Skeletal muscle tissue (tissue), 4 donors: ENCODE measurements around the gene TOP2B. TPM values are rescaled to one million over a fixed set of nuclear protein-coding genes. Genes with fewer than 3 reads are reported as not detected.

Source experiments
- H3K27ac ChIP-seq: one replicate; pipeline ENCODE4 v1.7.0; 2013; ENCODE audit warnings: mild to moderate bottlenecking, low read depth, low read length, inconsistent platforms
- H3K27me3 ChIP-seq, 3 donors: one replicate each; pipeline ENCODE4 v1.7.0; 2013; ENCODE audit warnings: low read length in 3 of 3; ENCODE audit not compliant: control insufficient read depth in 3 of 3, insufficient read depth in 3 of 3
- H3K36me3 ChIP-seq, 3 donors: one replicate each; pipeline ENCODE4 v1.7.0; 2013; ENCODE audit warnings: low read length in 3 of 3; ENCODE audit not compliant: control insufficient read depth in 3 of 3, insufficient read depth in 3 of 3
- H3K4me1 ChIP-seq, 3 donors: one replicate each; pipeline ENCODE4 v1.7.0; 2013; ENCODE audit warnings: low read length in 3 of 3, mild to moderate bottlenecking in 3 of 3; ENCODE audit not compliant: control insufficient read depth in 3 of 3, insufficient read depth in 3 of 3
- H3K4me3 ChIP-seq, 3 donors: one replicate each; pipeline ENCODE4 v1.7.0; 2013; ENCODE audit warnings: low read length in 3 of 3
- H3K9ac ChIP-seq, 3 donors: one replicate each; pipeline ENCODE4 v1.7.0; 2013; ENCODE audit warnings: low read length in 3 of 3, mild to moderate bottlenecking in 3 of 3, moderate library complexity in 2 of 3, low read depth in 1 of 3
- H3K9me3 ChIP-seq, 3 donors: one replicate each; pipeline ENCODE4 v1.7.0; 2013; ENCODE audit warnings: low read length in 3 of 3; ENCODE audit not compliant: control insufficient read depth in 3 of 3
- total RNA-seq: library from RNA; depleted of rRNA; stranded (reverse); fragments of >200 nt; gene quantifications from one replicate; pipeline ENCODE4 v1.2.3, GENCODE V29; 2014
- donor health status: Osteomylitis.

TOP2B gene
- total RNA-seq, 1 donor from 2014 or later = 75.2 TPM

GRCh38 chr3:25690768-25691533, 26.2 kb upstream of the TOP2B start:
- no peaks in the 10 kb centered on the region for H3K4me1 ChIP-seq
- H3K36me3 ChIP-seq = no peaks in the 10 kb centered on the region
- no peak overlapping the region for H3K27ac ChIP-seq
- H3K9me3 ChIP-seq = no peaks in the 10 kb centered on the region
- H3K9ac ChIP-seq = no peak overlapping the region
- no peak overlapping the region for H3K4me3 ChIP-seq
- H3K27me3 ChIP-seq = no peaks in the 10 kb centered on the region

GRCh38 chr3:25689226-25689625, 24.5 kb upstream of the TOP2B start:
- Histone ChIP-seq H3K9me3 (no peaks in the 10 kb centered on the region), H3K27ac (no peak overlapping the region), H3K9ac (no peak overlapping the region), H3K4me3 (no peak overlapping the region), H3K4me1 (no peaks in the 10 kb centered on the region), H3K36me3 (no peaks in the 10 kb centered on the region), H3K27me3 (no peaks in the 10 kb centered on the region)

GRCh38 chr3:25687742-25688141, 23.0 kb upstream of the TOP2B start:
- H3K36me3 ChIP-seq = no peaks in the 10 kb centered on the region
- H3K9me3 ChIP-seq = no peaks in the 10 kb centered on the region
- H3K4me3 ChIP-seq = no peak overlapping the region
- no peaks in the 10 kb centered on the region for H3K27me3 ChIP-seq
- no peak overlapping the region for H3K9ac ChIP-seq
- H3K27ac ChIP-seq = no peak overlapping the region
- no peaks in the 10 kb centered on the region for H3K4me1 ChIP-seq

GRCh38 chr3:25686766-25687165, 22.1 kb upstream of the TOP2B start:
- Histone ChIP-seq H3K9ac (no peak overlapping the region), H3K27me3 (no peaks in the 10 kb centered on the region), H3K36me3 (no peaks in the 10 kb centered on the region), H3K4me3 (no peak overlapping the region), H3K27ac (no peak overlapping the region), H3K9me3 (no peaks in the 10 kb centered on the region), H3K4me1 (no peaks in the 10 kb centered on the region)

GRCh38 chr3:25683882-25684281, 19.2 kb upstream of the TOP2B start:
- H3K9me3 ChIP-seq = no peaks in the 10 kb centered on the region
- no peak overlapping the region for H3K27ac ChIP-seq
- no peaks in the 10 kb centered on the region for H3K36me3 ChIP-seq
- no peak overlapping the region for H3K4me3 ChIP-seq
- H3K4me1 ChIP-seq = no peaks in the 10 kb centered on the region
- H3K9ac ChIP-seq = no peak overlapping the region
- H3K27me3 ChIP-seq = no peaks in the 10 kb centered on the region

- Histone ChIP-seq H3K27ac (no peak overlapping the region), H3K9me3 (no peaks in the 10 kb centered on the region), H3K4me3 (no peak overlapping the region), H3K36me3 (no peaks in the 10 kb centered on the region), H3K27me3 (no peaks in the 10 kb centered on the region), H3K4me1 (no peaks in the 10 kb centered on the region), H3K9ac (no peak overlapping the region)
These were observed 18.7 kb upstream of the TOP2B start for GRCh38 chr3:25683410-25683809.

- H3K4me3 ChIP-seq = no peak overlapping the region
- H3K4me1 ChIP-seq = no peaks in the 10 kb centered on the region
- no peak overlapping the region for H3K9ac ChIP-seq
- H3K27me3 ChIP-seq = no peaks in the 10 kb centered on the region
- H3K36me3 ChIP-seq = no peaks in the 10 kb centered on the region
- no peak overlapping the region for H3K27ac ChIP-seq
- H3K9me3 ChIP-seq = no peaks in the 10 kb centered on the region
These were observed 15.1 kb upstream of the TOP2B start for GRCh38 chr3:25679642-25680302.

- Histone ChIP-seq H3K27ac (no peak overlapping the region), H3K36me3 (no peaks in the 10 kb centered on the region)
These were observed 14.5 kb upstream of the TOP2B start for GRCh38 chr3:25679166-25679565.

GRCh38 chr3:25678581-25678980, 13.9 kb upstream of the TOP2B start:
- H3K27me3 ChIP-seq = no peaks in the 10 kb centered on the region
- no peak overlapping the region for H3K27ac ChIP-seq
- no peak overlapping the region for H3K9ac ChIP-seq

More at GRCh38 chr3:25679166-25679565, 14.5 kb upstream of the TOP2B start:
- Histone ChIP-seq H3K9me3 (no peaks in the 10 kb centered on the region), H3K9ac (no peak overlapping the region), H3K4me1 (no peaks in the 10 kb centered on the region), H3K4me3 (no peak overlapping the region), H3K27me3 (no peaks in the 10 kb centered on the region)

GRCh38 chr3:25677121-25677520, 12.4 kb upstream of the TOP2B start:
- H3K9ac ChIP-seq = no peak overlapping the region
- no peaks in the 10 kb centered on the region for H3K27me3 ChIP-seq
- no peak overlapping the region for H3K27ac ChIP-seq
- H3K9me3 ChIP-seq = no peaks in the 10 kb centered on the region
- no peaks in the 10 kb centered on the region for H3K4me1 ChIP-seq
- no peaks in the 10 kb centered on the region for H3K36me3 ChIP-seq
- no peak overlapping the region for H3K4me3 ChIP-seq

More at GRCh38 chr3:25678581-25678980, 13.9 kb upstream of the TOP2B start:
- no peaks in the 10 kb centered on the region for H3K36me3 ChIP-seq
- no peak overlapping the region for H3K4me3 ChIP-seq
- no peaks in the 10 kb centered on the region for H3K9me3 ChIP-seq
- H3K4me1 ChIP-seq = no peaks in the 10 kb centered on the region
